Middle frontal gyrus (tissue), 1 donor: ENCODE results near the gene SREBF2.

ENCODE experiments used
- DNase-seq: peaks from one replicate; pipeline ENCODE4 v3.0.0-alpha.2; 2015; ENCODE audit warnings: low spot score; ENCODE audit errors: extremely low spot score

The SREBF2 gene

GRCh38 chr22:41920271-41920976 is 87.5 kb downstream of the SREBF2 start:
- no peak for DNase-seq

- DNase-seq, result no peak
Measured at GRCh38 chr22:41922328-41922727, 89.4 kb downstream of the SREBF2 start.

- DNase-seq, result no peak
Measured at GRCh38 chr22:41922940-41923594, 90.2 kb downstream of the SREBF2 start.

- no peak for DNase-seq
Measured at GRCh38 chr22:41923595-41924276, 90.8 kb downstream of the SREBF2 start.

- DNase-seq, result no peak
Measured at GRCh38 chr22:41925783-41926460, 93.0 kb downstream of the SREBF2 start.

GRCh38 chr22:41927813-41928212 is 94.9 kb downstream of the SREBF2 start:
- no peak for DNase-seq

- DNase-seq, result no peak
Measured at GRCh38 chr22:41928593-41929417, 95.9 kb downstream of the SREBF2 start.

GRCh38 chr22:41929418-41929810 is 96.5 kb downstream of the SREBF2 start:
- no peak for DNase-seq

GRCh38 chr22:41931701-41932269 is 98.9 kb downstream of the SREBF2 start:
- no peak for DNase-seq

- DNase-seq, result no peak
Measured at GRCh38 chr22:41932353-41932752, 99.4 kb downstream of the SREBF2 start.

GRCh38 chr22:41933411-41934177 is 100.7 kb downstream of the SREBF2 start:
- no peak for DNase-seq

GRCh38 chr22:41934284-41935014 is 101.5 kb downstream of the SREBF2 start:
- DNase-seq, result no peak

GRCh38 chr22:41935015-41935351 is 102.1 kb downstream of the SREBF2 start:
- no peak for DNase-seq

- no peak for DNase-seq
Measured at GRCh38 chr22:41935509-41935908, 102.6 kb downstream of the SREBF2 start.

GRCh38 chr22:41936894-41937169 is 103.9 kb downstream of the SREBF2 start:
- DNase-seq, result no peak

GRCh38 chr22:41939981-41940831 is 107.3 kb downstream of the SREBF2 start:
- DNase-seq, result no peak

GRCh38 chr22:41940832-41941765 is 108.2 kb downstream of the SREBF2 start:
- peak; percentile 70 for DNase-seq
